Fibroblast of lung (primary cell): ENCODE results near the gene RET.

Experiments
- CTCF ChIP-seq, 2 donors: IDR thresholded peaks in 1 of 2; conservative IDR thresholded peaks in 1 of 2; 1 replicate in 1 of 2; 2 replicates in 1 of 2; pipeline ENCODE4 v1.5.1; 2011 to 2012; ENCODE audit warnings: low read length in 2 of 2, control low read depth in 1 of 2, inconsistent platforms in 1 of 2, low read depth in 1 of 2, mild to moderate bottlenecking in 1 of 2
- EZH2 ChIP-seq: IDR thresholded peaks from 2 replicates; pipeline ENCODE4 v1.5.1; 2012; ENCODE audit warnings: low read length, control low read depth, mild to moderate bottlenecking; ENCODE audit errors: missing control alignments

- TF ChIP-seq CTCF (conservative IDR thresholded peaks at IDR 0.05 in 1 of 2, IDR thresholded peaks at IDR 0.05 in 1 of 2; ENCODE audit: low read depth in 1 of 2, low read length in 2 of 2), result no peak
- TF ChIP-seq EZH2, result no peak
These were observed 49.4 kb upstream of the RET start for GRCh38 chr10:43027331-43027955.
